Measurements from ENCODE around the gene AK3. TPM values are rescaled to one million over a fixed set of nuclear protein-coding genes. Genes with fewer than 3 reads are reported as not detected.

AK3 gene
- total and polyA plus RNA-seq, 2 donors (not counting 3 experiments of a cell fraction or from before 2014, with no cell fraction given), result 20.6 to 42.3 TPM

DNA sequence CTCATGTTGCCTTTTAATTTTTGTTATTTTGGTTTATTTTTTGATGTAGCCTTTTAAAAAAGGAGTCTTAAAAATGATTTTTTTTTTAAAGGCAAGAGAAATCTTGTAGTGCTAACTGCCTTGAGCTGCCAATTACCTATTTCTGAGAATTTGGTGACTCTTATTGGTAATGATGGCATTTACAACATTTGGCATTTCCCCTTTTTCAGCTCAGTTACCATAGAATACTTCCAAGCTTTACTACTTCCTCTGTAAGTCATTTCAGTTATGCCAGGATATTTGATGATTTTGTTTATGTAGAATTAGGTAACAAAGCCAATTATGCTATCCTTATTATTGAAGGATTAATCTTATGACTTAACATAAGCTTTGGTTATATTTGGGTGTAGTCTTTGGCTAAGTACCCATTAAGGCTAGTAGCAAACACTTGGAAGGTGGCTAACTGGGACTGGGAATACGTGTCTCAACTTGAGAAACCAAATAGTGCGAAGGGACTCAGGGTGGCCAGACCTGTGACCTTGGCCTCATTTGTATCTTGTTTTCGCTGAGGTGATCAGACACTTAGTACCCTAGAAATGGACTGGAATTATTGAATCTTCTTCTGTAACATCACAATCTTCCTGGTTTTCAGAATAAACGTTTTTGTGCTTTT lies 33.9 kb downstream of the AK3 start:
- Histone ChIP-seq H3K4me3 (replicated peaks in 1 of 3; ENCODE audit: insufficient read depth in 1 of 3, low read depth in 1 of 3, low read length in 3 of 3) (no peak overlapping the region), H3K27me3 (ENCODE audit: control insufficient read depth in 2 of 2, insufficient read depth in 2 of 2, low read length in 2 of 2) (no peaks in the 10 kb centered on the region), H3K9me1 (replicated peaks; ENCODE audit: control insufficient read depth, extremely low read depth, insufficient read depth, low read length) (no peaks in the 10 kb centered on the region), H3K27ac (ENCODE audit: insufficient read depth, low read depth, low read length) (no peak overlapping the region), H3K4me1 (ENCODE audit: control insufficient read depth, extremely low read depth, insufficient read depth, low read length) (no peaks in the 10 kb centered on the region), H3K79me2 (ENCODE audit: control insufficient read depth, insufficient read depth, low read length) (no peaks in the 10 kb centered on the region), H3K9ac (replicated peaks; ENCODE audit: extremely low read depth, insufficient read depth, low read length) (no peak overlapping the region), H3K4me2 (ENCODE audit: insufficient read depth, low read length) (no peak overlapping the region), H2AFZ (ENCODE audit: low read depth, low read length) (no peak overlapping the region), H4K20me1 (replicated peaks; ENCODE audit: control insufficient read depth, extremely low read depth, insufficient read depth, low read length) (no peaks in the 10 kb centered on the region), H3K9me3 (replicated peaks; ENCODE audit: control insufficient read depth, insufficient read depth, low read length) (no peaks in the 10 kb centered on the region), H3K36me3 (ENCODE audit: control insufficient read depth in 2 of 2, extremely low read depth in 1 of 2, insufficient read depth in 2 of 2, low read length in 2 of 2) (peaks cover 2 to 5% of the 10 kb centered on the region in 2 experiments)
- BruUV-seq (replicated peaks), result no TSS peak
- no peak for DNase-seq (ENCODE audit: low read depth, low spot score)
- dilution Hi-C loops (cut with MboI; ENCODE audit: extremely low pct_ligation_motif_present, low sequenced_read_pairs), result no loop called here
- TF ChIP-seq EZH2 (IDR thresholded peaks at IDR 0.05; ENCODE audit: borderline replicate concordance, low read depth, low read length, severe bottlenecking), result no peak
- TF ChIP-seq POLR2AphosphoS5 (IDR thresholded peaks at IDR 0.05; ENCODE audit: insufficient read depth, low read depth, low read length), result no peak
- no peak for TF ChIP-seq FOS (IDR thresholded peaks at IDR 0.05; ENCODE audit: borderline replicate concordance, insufficient read depth, low read length)
- TF ChIP-seq MYC (IDR thresholded peaks at IDR 0.05; ENCODE audit: low read depth, low read length), result no peak
- TF ChIP-seq, protein P1, sequence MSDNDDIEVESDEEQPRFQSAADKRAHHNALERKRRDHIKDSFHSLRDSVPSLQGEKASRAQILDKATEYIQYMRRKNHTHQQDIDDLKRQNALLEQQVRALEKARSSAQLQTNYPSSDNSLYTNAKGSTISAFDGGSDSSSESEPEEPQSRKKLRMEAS (IDR thresholded peaks at IDR 0.05; ENCODE audit: insufficient read depth, insufficient read length), result no peak
- TF ChIP-seq, protein P2, sequence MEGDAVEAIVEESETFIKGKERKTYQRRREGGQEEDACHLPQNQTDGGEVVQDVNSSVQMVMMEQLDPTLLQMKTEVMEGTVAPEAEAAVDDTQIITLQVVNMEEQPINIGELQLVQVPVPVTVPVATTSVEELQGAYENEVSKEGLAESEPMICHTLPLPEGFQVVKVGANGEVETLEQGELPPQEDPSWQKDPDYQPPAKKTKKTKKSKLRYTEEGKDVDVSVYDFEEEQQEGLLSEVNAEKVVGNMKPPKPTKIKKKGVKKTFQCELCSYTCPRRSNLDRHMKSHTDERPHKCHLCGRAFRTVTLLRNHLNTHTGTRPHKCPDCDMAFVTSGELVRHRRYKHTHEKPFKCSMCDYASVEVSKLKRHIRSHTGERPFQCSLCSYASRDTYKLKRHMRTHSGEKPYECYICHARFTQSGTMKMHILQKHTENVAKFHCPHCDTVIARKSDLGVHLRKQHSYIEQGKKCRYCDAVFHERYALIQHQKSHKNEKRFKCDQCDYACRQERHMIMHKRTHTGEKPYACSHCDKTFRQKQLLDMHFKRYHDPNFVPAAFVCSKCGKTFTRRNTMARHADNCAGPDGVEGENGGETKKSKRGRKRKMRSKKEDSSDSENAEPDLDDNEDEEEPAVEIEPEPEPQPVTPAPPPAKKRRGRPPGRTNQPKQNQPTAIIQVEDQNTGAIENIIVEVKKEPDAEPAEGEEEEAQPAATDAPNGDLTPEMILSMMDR (IDR thresholded peaks at IDR 0.05; ENCODE audit: extremely low read depth in 1 of 2, insufficient read depth in 1 of 2, low read depth in 1 of 2, low read length in 2 of 2), result no peak
- no peak for TF ChIP-seq JUN (IDR thresholded peaks at IDR 0.05; ENCODE audit: borderline replicate concordance, insufficient read depth, insufficient read length, low read depth)
- TF ChIP-seq GATA2 (IDR thresholded peaks at IDR 0.05; ENCODE audit: insufficient read depth, insufficient read length, low read depth, low read length), result no peak
- no peak for TF ChIP-seq POLR2A (IDR thresholded peaks at IDR 0.05; ENCODE audit: low read depth, low read length)
- no peak for FAIRE-seq
- ChIA-PET CTCF (interaction anchor here (1.2 kb wide), 1 partner anchor 321 kb away, joined by 3 read pairs; no protein-coding TSS in a partner anchor), POLR2A (no interaction called here)
- intact Hi-C loops (cut with micrococcal nuclease), result no loop called here
